GM18519 (cell line): ENCODE measurements around the gene TUBB2A.

Source experiments
- ATAC-seq: cut with Tn5 transposase; IDR thresholded peaks from one replicate; pipeline ENCODE4 v1.9.1; 2021; ENCODE audit warnings: mild to moderate bottlenecking, moderate library complexity; ENCODE audit not compliant: unreplicated experiment, low FRiP score

Gene TUBB2A

DNA sequence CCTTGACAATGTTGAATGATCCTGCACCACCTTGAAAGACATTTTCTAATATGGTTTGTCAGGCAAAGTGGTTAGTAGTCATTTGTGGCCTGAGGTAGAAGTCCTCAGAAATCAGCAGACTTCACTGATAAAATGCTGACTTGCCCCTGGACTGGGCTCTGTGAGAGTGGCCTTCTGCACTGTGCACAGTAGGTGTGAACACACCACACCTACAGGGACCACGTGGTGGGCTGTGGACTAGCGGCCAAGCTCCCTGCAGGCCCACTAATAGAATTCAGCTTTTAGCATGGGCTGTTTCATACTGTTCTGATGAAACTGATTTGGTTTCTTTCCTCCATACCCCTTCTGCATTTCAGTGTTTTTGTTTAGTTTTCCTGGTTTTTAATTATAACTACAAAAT is 31.5 kb downstream of the TUBB2A start:
- no peak for ATAC-seq

DNA sequence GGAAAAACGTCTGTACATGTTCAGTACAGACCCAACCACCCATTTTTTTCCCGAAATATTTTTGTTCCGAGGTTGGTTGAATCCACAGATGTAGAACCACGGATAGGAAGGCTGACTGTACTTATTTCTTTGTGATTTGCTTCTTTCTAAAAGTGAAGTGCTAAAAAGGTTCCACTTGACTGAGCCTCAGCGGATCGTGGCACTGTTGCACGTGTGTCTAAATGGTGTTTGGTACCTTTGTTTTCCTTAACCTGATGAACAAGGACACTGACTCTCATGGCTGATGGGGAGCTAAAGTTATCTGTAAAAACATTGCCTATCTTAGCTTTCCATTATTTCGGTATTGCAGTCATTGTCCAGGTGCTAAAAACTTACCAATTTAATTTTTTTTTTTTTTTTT is 32.7 kb downstream of the TUBB2A start:
- no peak for ATAC-seq

DNA sequence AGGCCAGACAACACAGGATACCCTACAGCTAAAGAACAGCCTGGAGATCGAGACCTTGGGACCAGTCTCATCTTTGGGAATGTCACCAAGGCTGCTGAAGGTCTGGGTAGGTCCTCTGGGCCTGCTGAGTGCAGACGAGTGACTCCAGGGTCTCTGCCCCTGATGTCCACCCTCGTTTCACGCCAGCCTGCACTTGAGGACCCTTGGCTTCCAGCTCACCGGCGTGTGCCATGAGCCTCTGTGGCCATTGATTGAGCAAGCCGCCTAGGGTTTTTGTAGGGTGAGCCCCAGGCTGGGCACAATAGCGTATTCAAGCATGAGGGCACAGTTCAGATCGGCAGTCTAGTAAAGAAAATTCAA is 34.5 kb downstream of the TUBB2A start:
- no peak for ATAC-seq

DNA sequence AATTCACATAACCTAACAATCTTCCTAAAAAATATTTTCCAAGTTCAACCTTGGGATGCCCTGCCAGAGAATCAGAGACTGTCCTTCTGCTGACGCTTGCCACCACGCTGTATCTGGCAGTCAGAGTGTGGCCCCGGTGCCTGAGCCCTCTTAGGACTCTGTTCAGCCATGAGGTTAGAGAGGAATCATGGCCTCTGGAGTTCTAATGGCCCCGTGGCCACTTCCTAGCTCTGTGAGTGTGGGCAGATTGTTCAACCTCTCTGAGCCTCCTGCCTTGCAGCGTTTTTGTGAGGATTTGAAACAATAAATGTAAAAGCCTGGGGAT is 36.6 kb downstream of the TUBB2A start:
- no peak for ATAC-seq

DNA sequence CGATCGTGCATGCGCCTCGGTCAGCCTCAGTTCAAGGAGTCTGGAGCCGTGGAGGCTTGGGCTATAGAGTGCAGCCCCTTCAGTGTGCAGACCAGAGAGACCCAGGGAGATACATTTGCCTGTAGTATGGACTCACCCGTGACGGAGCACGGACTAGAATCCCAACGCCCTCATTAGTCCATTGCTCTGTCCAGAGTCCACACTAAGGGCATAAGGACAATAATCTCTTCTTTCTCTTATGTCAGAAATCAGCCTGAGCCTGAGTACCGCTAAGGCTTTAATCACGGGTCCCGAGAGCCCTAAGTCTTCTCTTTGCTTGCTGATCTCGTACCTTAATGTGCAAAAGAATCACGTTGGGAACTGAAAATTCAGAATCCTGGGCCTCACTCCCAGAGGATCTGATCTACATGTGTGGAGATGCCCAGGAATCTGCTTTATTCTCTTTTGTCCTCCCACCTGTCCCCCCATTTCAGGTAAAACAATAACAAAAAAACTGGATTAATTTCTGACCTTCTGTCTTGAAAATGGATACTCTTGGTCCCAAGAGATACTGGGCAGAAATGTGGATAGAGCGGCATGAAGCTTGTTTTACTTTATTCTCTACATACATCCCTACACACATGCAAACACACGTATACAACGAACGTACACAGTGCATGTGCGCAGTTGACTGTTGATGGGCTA is 38.2 kb downstream of the TUBB2A start:
- peak; percentile 22 for ATAC-seq

DNA sequence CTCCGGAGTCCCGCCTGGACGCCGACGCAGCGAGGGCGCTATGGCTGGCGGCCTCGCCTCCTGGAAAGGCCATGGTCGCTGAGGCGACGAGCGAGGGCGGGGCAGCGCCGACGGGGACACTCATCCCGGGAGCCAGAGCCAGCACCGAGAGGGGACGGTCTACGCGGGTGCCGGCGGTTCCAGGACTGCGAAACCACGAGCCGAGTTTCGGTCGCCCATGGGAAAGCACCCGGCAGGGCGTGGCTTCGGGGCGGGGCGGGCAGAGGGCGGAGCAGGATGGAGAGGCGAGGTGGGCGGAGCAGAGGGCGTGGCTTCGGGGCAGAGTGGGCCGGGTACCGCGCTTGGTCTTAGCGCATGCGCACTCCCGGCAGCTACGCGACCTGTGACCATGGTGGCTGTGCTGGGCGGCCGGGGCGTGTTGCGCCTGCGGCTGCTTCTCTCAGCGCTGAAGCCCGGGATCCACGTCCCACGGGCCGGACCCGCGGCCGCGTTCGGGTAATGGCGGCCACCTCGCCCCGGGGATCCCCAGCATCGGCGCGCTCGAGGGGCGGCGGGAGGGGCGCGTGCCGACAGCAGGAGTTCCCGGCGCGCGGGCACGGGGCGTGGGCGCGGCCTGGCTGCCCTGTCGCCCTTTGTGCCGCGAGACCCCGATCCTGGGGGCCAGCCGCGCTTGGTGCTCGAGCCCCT is 38.8 kb downstream of the TUBB2A start, which contains the start of gene BPHL:
TSS of gene BPHL (plus strand) at position 359 of the 687 bp plus-strand sequence. CDS start at position 389, 30 bp downstream.
- ATAC-seq, result peak; percentile 64

DNA sequence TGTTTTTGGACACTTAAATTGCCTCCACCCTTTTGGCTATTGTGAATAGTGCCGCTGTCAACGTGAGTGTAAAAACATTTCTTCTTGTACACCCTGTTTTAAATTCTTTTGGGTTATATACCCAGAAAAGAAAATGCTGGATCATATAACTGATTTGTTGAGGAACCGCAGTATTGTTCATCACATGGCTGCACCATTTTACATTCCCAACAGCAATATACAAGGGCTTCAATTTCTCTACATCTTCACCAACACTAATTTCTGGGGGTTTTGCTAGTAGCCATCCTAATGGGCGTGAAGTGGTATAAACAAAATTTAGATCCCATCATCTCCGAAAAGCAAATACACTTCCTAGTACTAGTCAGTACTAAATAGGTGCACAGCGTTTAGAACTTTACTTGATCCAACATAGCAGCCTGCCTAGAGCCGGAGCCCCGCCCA is 39.4 kb downstream of the TUBB2A start:
- no peak for ATAC-seq

DNA sequence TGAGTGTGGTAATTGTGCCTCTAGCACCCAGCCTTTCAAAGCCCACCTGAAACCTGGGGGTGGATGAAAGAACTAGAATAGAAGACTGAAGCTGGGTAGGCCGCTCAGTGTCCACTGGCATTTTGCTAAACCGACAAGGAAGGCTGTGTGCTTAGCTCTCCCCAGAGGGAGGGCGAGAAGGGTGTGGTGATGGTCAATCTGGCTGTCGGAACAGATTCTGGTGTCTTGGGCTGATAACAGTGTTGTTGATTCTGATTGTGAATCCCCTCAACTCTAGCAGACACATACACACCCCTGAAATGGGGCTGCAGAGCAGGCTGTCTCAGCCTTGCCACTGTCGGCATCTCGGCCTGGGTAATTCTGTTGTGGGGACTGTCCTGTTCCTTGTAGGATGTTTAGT is 43.0 kb downstream of the TUBB2A start:
- ATAC-seq, result no peak

DNA sequence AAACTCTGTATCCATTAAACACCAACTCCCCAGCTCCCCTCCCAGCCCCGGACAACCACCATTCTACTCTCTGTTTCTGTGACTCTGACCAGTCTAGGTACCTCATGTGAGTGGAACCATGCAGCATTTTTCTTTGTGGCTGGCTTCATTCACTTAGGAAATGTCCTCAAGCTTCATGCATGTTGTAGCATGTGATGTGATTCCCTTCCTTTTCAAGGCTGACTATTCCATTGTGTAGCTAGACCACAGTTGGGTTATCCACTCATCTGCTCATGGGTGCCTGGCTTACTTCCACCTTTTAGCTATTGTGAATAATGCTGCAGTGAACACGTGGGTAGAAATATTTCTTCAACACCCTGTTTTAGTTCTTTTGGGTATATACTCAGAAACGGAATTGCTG is 47.6 kb downstream of the TUBB2A start:
- ATAC-seq, result no peak

DNA sequence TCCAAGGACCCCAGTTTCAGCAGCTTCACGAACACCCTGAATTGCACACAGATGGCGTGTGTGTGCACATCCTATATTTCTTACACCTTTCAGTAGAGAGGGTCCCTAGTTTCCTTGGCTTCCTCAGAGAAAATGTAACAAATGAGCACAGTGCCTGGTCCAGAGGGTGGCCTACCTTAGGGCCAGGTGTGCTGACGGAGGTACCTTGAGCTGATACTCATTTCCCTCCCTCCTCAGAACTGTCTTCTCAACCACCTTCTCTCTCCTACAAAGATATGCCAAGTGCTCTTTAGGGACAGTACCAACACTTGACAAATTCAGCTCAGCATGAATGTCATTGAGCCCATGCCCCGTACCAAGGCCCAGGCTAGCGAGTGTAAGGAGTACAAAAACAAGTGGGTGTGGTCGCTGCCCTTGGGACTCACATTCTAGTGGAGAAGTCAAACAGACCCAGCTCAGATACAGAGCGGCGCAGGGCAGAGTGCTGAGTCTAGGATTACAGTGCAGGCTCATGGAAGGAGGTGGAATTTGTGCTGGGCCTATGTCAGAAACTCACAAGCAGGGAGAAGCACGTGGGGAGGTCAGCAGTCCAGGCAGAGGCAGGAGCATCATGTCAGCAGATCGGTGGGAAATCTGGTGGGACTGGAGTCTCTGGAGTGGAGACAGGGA is 48.5 kb downstream of the TUBB2A start:
- ATAC-seq, result no peak
